Right lobe of liver (tissue), 6 donors: Measurements from ENCODE around the gene PDCD4. TPM values are rescaled to one million over a fixed set of nuclear protein-coding genes. Genes with fewer than 3 reads are reported as not detected.
A peak's percentile ranks its signal among the peaks of the same experiment; 100 is the strongest.

Experiments used
- ATAC-seq, 4 donors: fragments of 200-7000 bp; cut with Tn5 transposase; one replicate each; pipeline ENCODE4 v1.9.1; 2020; ENCODE audit warnings: mild to moderate bottlenecking in 4 of 4, moderate library complexity in 4 of 4
- DNase-seq, 3 donors: peaks; one replicate each; pipeline ENCODE4 v3.0.0-alpha.2; 2020
- H3K27ac ChIP-seq, 3 donors: fragments of 200-600 bp; one replicate each; pipeline ENCODE4 v1.8.0; 2022
- H3K27me3 ChIP-seq, 2 donors: fragments of 200-600 bp; one replicate each; pipeline ENCODE4 v1.8.0; 2022
- H3K36me3 ChIP-seq, 4 donors: fragments of 200-600 bp; sonication (generic) in 1 of 4; one replicate each; pipeline versions ENCODE4 v1.5.1 to v1.8.0; 2017 to 2022; ENCODE audit warnings: control low read depth in 1 of 4
- H3K4me1 ChIP-seq, 4 donors: fragments of 200-600 bp; sonication (generic) in 1 of 4; one replicate each; pipeline versions ENCODE4 v1.5.1 to v1.8.0; 2017 to 2022; ENCODE audit warnings: control low read depth in 1 of 4
- H3K4me3 ChIP-seq, 3 donors: fragments of 200-600 bp; one replicate each; pipeline ENCODE4 v1.8.0; 2022
- H3K9me3 ChIP-seq, 4 donors: fragments of 200-600 bp; sonication (generic) in 1 of 4; one replicate each; pipeline versions ENCODE4 v1.5.1 to v1.8.0; 2017 to 2022; ENCODE audit warnings: control low read depth in 1 of 4
- CTCF ChIP-seq, 4 donors: fragments of 200-600 bp in 3 of 4; fragments of 450-650 bp in 1 of 4; IDR thresholded peaks; one replicate each; pipeline versions ENCODE4 v1.5.1 to v1.8.0; 2016 to 2022; ENCODE audit warnings: antibody characterized with exemption in 4 of 4, mild to moderate bottlenecking in 2 of 4
- POLR2A ChIP-seq: fragments of 450-650 bp; IDR thresholded peaks from one replicate; pipeline ENCODE4 v1.6.1; 2017; ENCODE audit warnings: antibody characterized with exemption, mild to moderate bottlenecking
- WGBS: methylation state at CpG from one replicate; pipeline ENCODE4 v1.1.6; 2018; ENCODE audit warnings: low coverage, low lambda C conversion rate; ENCODE audit not compliant: insufficient coverage; ENCODE audit errors: missing lambda C conversion rate; 5-methylcytosine and 5-hydroxymethylcytosine counted together
- intact Hi-C, 2 donors: fragments of 100-400 bp; cut with DNase I; formaldehyde crosslinking; loops; one replicate each; pipeline versions ENCODE4 v1.11.2 to v1.14.1; 2022
- total RNA-seq, 6 experiments: library from RNA; depleted of rRNA in 2 of 6; stranded (reverse); fragments of >200 nt in 2 of 6; fragmentation: NEBNext Ultra II Directional in 3 of 6; extraction: Animal tissue kit (Norgen Biotek cat#: 25700) in 3 of 6; gene quantifications; one replicate each; pipeline versions ENCODE4 v1.1.0 to v1.2.4, GENCODE V29; 2016 to 2023
- donor health status: DM: no; HTN: yes; CAD: no.
- donor health status: DM: no; HTN: no; CAD: no.
- donor health status: DM: no; HTN: no; CAD: no.
- donor health status: DM: no; HTN: yes; CAD: no.
- donor health status: DM: no; HTN: yes; CAD: no.

Gene PDCD4
- total RNA-seq, 6 experiments from 2014 or later: 10.8 to 105 (median 32.5) TPM

- Histone ChIP-seq H3K4me3 (peak overlapping the region; percentile 66 to 93 (median 81)), H3K9me3 (no peaks in the 10 kb centered on the region), H3K36me3 (peaks cover 0 to 13% (median 0%) of the 10 kb centered on the region in 4 donors), H3K4me1 (peaks cover 0 to 21% (median 0%) of the 10 kb centered on the region in 4 donors), H3K27me3 (no peaks in the 10 kb centered on the region), H3K27ac (peak overlapping the region; percentile 92 to 97 (median 97))
- intact Hi-C loops: no loop called here
- DNase-seq (no peak), ATAC-seq (no peak)
- WGBS: 1% methylated on average over 16 of the region's 16 CpGs
- TF ChIP-seq CTCF (IDR thresholded peaks at IDR 0.05): no peak
- TF ChIP-seq POLR2A: no peak
Measured at GRCh38 chr10:110872984-110873923, 1.5 kb downstream of the PDCD4 start.

GRCh38 chr10:110873951-110874350 is 2.2 kb downstream of the PDCD4 start:
- 51% methylated on average over 2 of the region's 2 CpGs for WGBS
- H3K36me3 ChIP-seq: peaks cover 0 to 13% (median 1%) of the 10 kb centered on the region in 4 donors
- no peaks in the 10 kb centered on the region for H3K9me3 ChIP-seq
- intact Hi-C loops: no loop called here
- TF ChIP-seq CTCF (IDR thresholded peaks at IDR 0.05) (no peak), POLR2A (no peak)
- H3K27me3 ChIP-seq: no peaks in the 10 kb centered on the region
- H3K4me3 ChIP-seq: peak overlapping the region; percentile 66 to 93 (median 81)
- peak overlapping the region in 2 of 3 donors; percentile 92 to 97 for H3K27ac ChIP-seq
- DNase-seq (no peak), ATAC-seq (no peak)
- peaks cover 0 to 21% (median 0%) of the 10 kb centered on the region in 4 donors for H3K4me1 ChIP-seq

GRCh38 chr10:110876000-110876399 is 4.3 kb downstream of the PDCD4 start:
- H3K36me3 ChIP-seq: peaks cover 0 to 13% (median 2%) of the 10 kb centered on the region in 4 donors
- no peaks in the 10 kb centered on the region for H3K27me3 ChIP-seq
- intact Hi-C loops: no loop called here
- no peak overlapping the region for H3K27ac ChIP-seq
- H3K4me3 ChIP-seq: no peak overlapping the region
- ATAC-seq: no peak
- no peak for DNase-seq
- no peaks in the 10 kb centered on the region for H3K9me3 ChIP-seq
- WGBS: 63% methylated on average over 2 of the region's 2 CpGs
- peaks cover 0 to 19% (median 0%) of the 10 kb centered on the region in 4 donors for H3K4me1 ChIP-seq
- TF ChIP-seq POLR2A (no peak), CTCF (IDR thresholded peaks at IDR 0.05) (no peak)

- H3K9me3 ChIP-seq: no peaks in the 10 kb centered on the region
- intact Hi-C loops: no loop called here
- WGBS: 100% methylated on average over 1 of the region's 1 CpG
- TF ChIP-seq CTCF (IDR thresholded peaks at IDR 0.05) (no peak), POLR2A (no peak)
- no peaks in the 10 kb centered on the region for H3K27me3 ChIP-seq
- ATAC-seq: no peak
- H3K4me3 ChIP-seq: no peak overlapping the region
- peaks cover 0 to 13% (median 6%) of the 10 kb centered on the region in 4 donors for H3K36me3 ChIP-seq
- no peak for DNase-seq
- H3K4me1 ChIP-seq: peaks cover 0 to 16% (median 2%) of the 10 kb centered on the region in 4 donors
- H3K27ac ChIP-seq: no peak overlapping the region
Measured at GRCh38 chr10:110876788-110877187, 5.1 kb downstream of the PDCD4 start.
